Smooth muscle cell (in vitro differentiated cells): ENCODE measurements around the gene IGSF9. TPM values are rescaled to one million over a fixed set of nuclear protein-coding genes. Genes with fewer than 3 reads are reported as not detected.

Experiments
- DNase-seq: peaks from one replicate; lab custom pipeline; 2025; ENCODE audit not compliant: unreplicated experiment; lab: John Stamatoyannopoulos, UW
- H2AFZ ChIP-seq: fragments of 200-600 bp; sonication (generic); 2 replicates; pipeline ENCODE4 v1.6.0; 2016; ENCODE audit warnings: antibody characterized with exemption, low read depth, mild to moderate bottlenecking
- H3F3A ChIP-seq: fragments of 200-600 bp; sonication (generic); 2 replicates; pipeline ENCODE4 v1.6.0; 2017; ENCODE audit warnings: antibody characterized with exemption, low read depth
- H3K27ac ChIP-seq: fragments of 200-600 bp; sonication (generic); 2 replicates; pipeline ENCODE4 v1.5.1; 2016; ENCODE audit warnings: low read depth, mild to moderate bottlenecking
- H3K27me3 ChIP-seq: fragments of 200-600 bp; sonication (generic); 2 replicates; pipeline ENCODE4 v1.6.1; 2016; ENCODE audit warnings: low read depth, mild to moderate bottlenecking
- H3K36me3 ChIP-seq: fragments of 200-600 bp; sonication (generic); 2 replicates; pipeline ENCODE4 v1.5.1; 2016; ENCODE audit warnings: low read depth
- H3K4me1 ChIP-seq: fragments of 200-600 bp; sonication (generic); 2 replicates; pipeline ENCODE4 v1.5.1; 2016; ENCODE audit warnings: low read depth
- H3K4me2 ChIP-seq: fragments of 200-600 bp; sonication (generic); 2 replicates; pipeline ENCODE4 v1.6.0; 2016; ENCODE audit warnings: mild to moderate bottlenecking
- H3K4me3 ChIP-seq: fragments of 200-600 bp; sonication (generic); 2 replicates; pipeline ENCODE4 v1.5.1; 2016; ENCODE audit warnings: mild to moderate bottlenecking
- H3K79me2 ChIP-seq: fragments of 200-600 bp; sonication (generic); 2 replicates; pipeline ENCODE4 v1.6.0; 2016; ENCODE audit warnings: low read depth, mild to moderate bottlenecking
- H3K9ac ChIP-seq: fragments of 200-600 bp; sonication (generic); 2 replicates; pipeline ENCODE4 v1.6.0; 2016; ENCODE audit warnings: low read depth
- H3K9me3 ChIP-seq: fragments of 200-600 bp; sonication (generic); replicated peaks from 2 replicates; pipeline ENCODE4 v1.5.1; 2016; ENCODE audit warnings: low read depth
- H4K20me1 ChIP-seq: fragments of 200-600 bp; sonication (generic); 2 replicates; pipeline ENCODE4 v1.6.0; 2016; ENCODE audit warnings: low read depth
- CTCF ChIP-seq: fragments of 200-600 bp; sonication (generic); IDR thresholded peaks from 2 replicates; pipeline ENCODE4 v1.5.1; 2017; ENCODE audit warnings: borderline replicate concordance, mild to moderate bottlenecking, antibody characterized with exemption; ENCODE audit not compliant: insufficient read depth, poor library complexity, severe bottlenecking
- WGBS: methylation state at CpG from one replicate; pipeline ENCODE4 v1.1.7; 2016; ENCODE audit warnings: low lambda C conversion rate; 5-methylcytosine and 5-hydroxymethylcytosine counted together
- polyA plus RNA-seq: library from polyadenylated mRNA; unstranded; fragments of >200 nt; fragmentation: Nextera tagmentation; extraction: Ambion mirVana; gene quantifications from 2 replicates; pipeline ENCODE4 v1.2.1, GENCODE V29; 2016
- total RNA-seq: library from RNA; depleted of rRNA; stranded (reverse); fragments of >200 nt; gene quantifications from 2 replicates; pipeline ENCODE4 v1.2.3, GENCODE V29; 2014

The IGSF9 gene
- total and polyA plus RNA-seq, 2 experiments from 2014 or later: 0.99 to 2.1 TPM

GRCh38 chr1:159959451-159959850, 14.0 kb upstream of the IGSF9 start:
- Histone ChIP-seq H3K27ac (no peak overlapping the region), H3K79me2 (no peaks in the 10 kb centered on the region), H3K4me3 (no peak overlapping the region), H2AFZ (no peak overlapping the region), H3F3A (no peaks in the 10 kb centered on the region), H4K20me1 (no peaks in the 10 kb centered on the region), H3K4me1 (no peaks in the 10 kb centered on the region), H3K36me3 (no peaks in the 10 kb centered on the region), H3K9ac (no peak overlapping the region), H3K27me3 (no peaks in the 10 kb centered on the region), H3K4me2 (no peak overlapping the region), H3K9me3 (no peaks in the 10 kb centered on the region)
- TF ChIP-seq CTCF: no peak
- WGBS: 45% methylated on average over 4 of the region's 4 CpGs
- no peak for DNase-seq

- no peak for TF ChIP-seq CTCF
- H3K4me1 ChIP-seq: no peaks in the 10 kb centered on the region
- no peaks in the 10 kb centered on the region for H3K79me2 ChIP-seq
- H2AFZ ChIP-seq: no peak overlapping the region
- no peaks in the 10 kb centered on the region for H3F3A ChIP-seq
- no peak overlapping the region for H3K9ac ChIP-seq
- no peaks in the 10 kb centered on the region for H3K36me3 ChIP-seq
- no peaks in the 10 kb centered on the region for H3K27me3 ChIP-seq
- no peak overlapping the region for H3K4me3 ChIP-seq
- no peak overlapping the region for H3K27ac ChIP-seq
- no peaks in the 10 kb centered on the region for H3K9me3 ChIP-seq
- WGBS: 59% methylated on average over 3 of the region's 3 CpGs
- DNase-seq: no peak
- no peak overlapping the region for H3K4me2 ChIP-seq
- H4K20me1 ChIP-seq: no peaks in the 10 kb centered on the region
Observed at GRCh38 chr1:159958719-159959380, 13.4 kb upstream of the IGSF9 start.

GRCh38 chr1:159957824-159958268, 12.4 kb upstream of the IGSF9 start:
- Histone ChIP-seq H3K4me1 (no peaks in the 10 kb centered on the region), H3K79me2 (no peaks in the 10 kb centered on the region), H3K9ac (no peak overlapping the region), H3K27me3 (no peaks in the 10 kb centered on the region), H3K27ac (no peak overlapping the region), H3K36me3 (no peaks in the 10 kb centered on the region), H4K20me1 (no peaks in the 10 kb centered on the region), H3K4me2 (no peak overlapping the region), H3K4me3 (no peak overlapping the region), H3K9me3 (no peaks in the 10 kb centered on the region), H3F3A (no peaks in the 10 kb centered on the region), H2AFZ (no peak overlapping the region)
- 73% methylated on average over 9 of the region's 9 CpGs for WGBS
- no peak for TF ChIP-seq CTCF
- DNase-seq: no peak

- Histone ChIP-seq H3K36me3 (no peaks in the 10 kb centered on the region), H3K27me3 (no peaks in the 10 kb centered on the region), H3K79me2 (no peaks in the 10 kb centered on the region), H3K4me1 (no peaks in the 10 kb centered on the region), H3K9me3 (no peaks in the 10 kb centered on the region), H2AFZ (no peak overlapping the region), H3K4me3 (no peak overlapping the region), H3K27ac (no peak overlapping the region), H3K4me2 (no peak overlapping the region), H3F3A (no peaks in the 10 kb centered on the region), H3K9ac (no peak overlapping the region), H4K20me1 (no peaks in the 10 kb centered on the region)
- TF ChIP-seq CTCF: no peak
- DNase-seq: no peak
- 87% methylated on average over 3 of the region's 3 CpGs for WGBS
Observed at GRCh38 chr1:159955456-159955855, 10.0 kb upstream of the IGSF9 start.
